ENCODE data around the gene PLBD2. TPM values are rescaled to one million over a fixed set of nuclear protein-coding genes. Genes with fewer than 3 reads are reported as not detected.

PLBD2 gene
- total RNA-seq, 1 donor from 2014 or later: 26.6 TPM

GRCh38 chr12:113436586-113436985 lies 78.2 kb downstream of the PLBD2 start:
- peaks cover 5% of the 10 kb centered on the region for H3K27me3 Mint-ChIP-seq (ENCODE audit: unreplicated experiment)
- TF ChIP-seq CTCF (IDR thresholded peaks at IDR 0.05; ENCODE audit: unreplicated experiment): no peak
- H3K4me3 Mint-ChIP-seq (ENCODE audit: unreplicated experiment): no peak overlapping the region
- DNase-seq (ENCODE audit: low spot score): no peak
- no peaks in the 10 kb centered on the region for H3K4me1 Mint-ChIP-seq (ENCODE audit: unreplicated experiment)
- no peaks in the 10 kb centered on the region for H3K9me3 Mint-ChIP-seq (ENCODE audit: unreplicated experiment)
- H3K36me3 Mint-ChIP-seq (ENCODE audit: low read depth, unreplicated experiment): no peaks in the 10 kb centered on the region
- H3K27ac Mint-ChIP-seq (ENCODE audit: unreplicated experiment): no peak overlapping the region

- H3K36me3 Mint-ChIP-seq (ENCODE audit: low read depth, unreplicated experiment): no peaks in the 10 kb centered on the region
- no peaks in the 10 kb centered on the region for H3K4me1 Mint-ChIP-seq (ENCODE audit: unreplicated experiment)
- H3K4me3 Mint-ChIP-seq (ENCODE audit: unreplicated experiment): no peak overlapping the region
- H3K27ac Mint-ChIP-seq (ENCODE audit: unreplicated experiment): no peak overlapping the region
- H3K27me3 Mint-ChIP-seq (ENCODE audit: unreplicated experiment): peaks cover 5% of the 10 kb centered on the region
- TF ChIP-seq CTCF (IDR thresholded peaks at IDR 0.05; ENCODE audit: unreplicated experiment): no peak
- no peak for DNase-seq (ENCODE audit: low spot score)
- H3K9me3 Mint-ChIP-seq (ENCODE audit: unreplicated experiment): no peaks in the 10 kb centered on the region
Measured at GRCh38 chr12:113436993-113437728, 78.8 kb downstream of the PLBD2 start.

DNA sequence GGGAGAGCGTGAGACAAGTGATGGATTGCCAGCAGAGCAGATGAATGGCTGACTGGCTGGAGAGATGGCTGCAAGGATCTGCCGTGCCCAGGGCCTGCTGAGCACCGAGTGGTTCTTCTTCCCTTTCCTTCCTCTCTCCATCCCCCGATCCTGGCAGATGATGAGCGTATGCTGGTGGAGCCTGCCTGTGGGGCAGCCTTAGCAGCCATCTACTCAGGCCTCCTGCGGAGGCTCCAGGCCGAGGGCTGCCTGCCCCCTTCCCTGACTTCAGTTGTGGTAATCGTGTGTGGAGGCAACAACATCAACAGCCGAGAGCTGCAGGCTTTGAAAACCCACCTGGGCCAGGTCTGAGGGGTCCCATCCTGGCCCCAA lies 79.3 kb downstream of the PLBD2 start:
- H3K4me3 Mint-ChIP-seq (ENCODE audit: unreplicated experiment): no peak overlapping the region

GRCh38 chr12:113438523-113439300 lies 80.3 kb downstream of the PLBD2 start:
- TF ChIP-seq CTCF (IDR thresholded peaks at IDR 0.05; ENCODE audit: unreplicated experiment): no peak
- Mint-ChIP-seq H3K9me3 (ENCODE audit: unreplicated experiment) (no peaks in the 10 kb centered on the region), H3K36me3 (ENCODE audit: low read depth, unreplicated experiment) (no peaks in the 10 kb centered on the region), H3K27ac (ENCODE audit: unreplicated experiment) (no peak overlapping the region), H3K27me3 (ENCODE audit: unreplicated experiment) (peaks cover 5% of the 10 kb centered on the region), H3K4me3 (ENCODE audit: unreplicated experiment) (no peak overlapping the region), H3K4me1 (ENCODE audit: unreplicated experiment) (no peaks in the 10 kb centered on the region)
- DNase-seq (ENCODE audit: low spot score): no peak

More for the DNA sequence above, 79.3 kb downstream of the PLBD2 start:
- DNase-seq (ENCODE audit: low spot score): no peak
- no peaks in the 10 kb centered on the region for H3K4me1 Mint-ChIP-seq (ENCODE audit: unreplicated experiment)
- H3K27me3 Mint-ChIP-seq (ENCODE audit: unreplicated experiment): peaks cover 5% of the 10 kb centered on the region
- H3K36me3 Mint-ChIP-seq (ENCODE audit: low read depth, unreplicated experiment): no peaks in the 10 kb centered on the region
- TF ChIP-seq CTCF (IDR thresholded peaks at IDR 0.05; ENCODE audit: unreplicated experiment): no peak
- H3K27ac Mint-ChIP-seq (ENCODE audit: unreplicated experiment): no peak overlapping the region
- H3K9me3 Mint-ChIP-seq (ENCODE audit: unreplicated experiment): no peaks in the 10 kb centered on the region

DNA sequence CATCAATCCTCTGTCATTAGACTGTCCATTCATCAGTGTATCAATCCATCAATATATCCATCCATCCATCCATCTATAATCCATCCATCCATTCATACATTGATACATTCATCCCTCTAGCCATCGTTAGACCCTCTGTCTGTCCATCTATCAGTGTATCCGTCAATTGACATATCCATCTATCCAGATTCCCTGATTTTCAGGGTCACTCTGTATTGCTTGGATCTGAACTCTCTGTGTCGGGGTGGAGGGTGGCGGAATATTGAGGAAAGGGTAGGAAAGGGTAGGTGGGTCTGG lies 80.9 kb downstream of the PLBD2 start:
- no peaks in the 10 kb centered on the region for H3K4me1 Mint-ChIP-seq (ENCODE audit: unreplicated experiment)
- no peaks in the 10 kb centered on the region for H3K36me3 Mint-ChIP-seq (ENCODE audit: low read depth, unreplicated experiment)
- no peak overlapping the region for H3K4me3 Mint-ChIP-seq (ENCODE audit: unreplicated experiment)
- H3K27ac Mint-ChIP-seq (ENCODE audit: unreplicated experiment): no peak overlapping the region
- no peak for TF ChIP-seq CTCF (IDR thresholded peaks at IDR 0.05; ENCODE audit: unreplicated experiment)
- H3K9me3 Mint-ChIP-seq (ENCODE audit: unreplicated experiment): no peaks in the 10 kb centered on the region
- DNase-seq (ENCODE audit: low spot score): no peak
- H3K27me3 Mint-ChIP-seq (ENCODE audit: unreplicated experiment): peaks cover 5% of the 10 kb centered on the region

All from endothelial cell (in vitro differentiated cells).